Urinary bladder (tissue), 4 donors: Measurements from ENCODE around the gene SYNE1. TPM values are rescaled to one million over a fixed set of nuclear protein-coding genes. Genes with fewer than 3 reads are reported as not detected.

Experiments used
- DNase-seq: peaks from one replicate; pipeline ENCODE4 v3.0.0-alpha.2; 2015; ENCODE audit errors: extremely low spot score
- H3K27ac ChIP-seq: one replicate; pipeline ENCODE4 v1.5.1; 2013; ENCODE audit warnings: low read depth, mild to moderate bottlenecking, moderate library complexity
- H3K36me3 ChIP-seq: one replicate; pipeline ENCODE4 v1.6.1; 2013; ENCODE audit warnings: mild to moderate bottlenecking, moderate library complexity; ENCODE audit not compliant: insufficient read depth
- H3K4me1 ChIP-seq: one replicate; pipeline ENCODE4 v1.6.1; 2013; ENCODE audit warnings: mild to moderate bottlenecking, moderate library complexity; ENCODE audit not compliant: insufficient read depth
- H3K4me3 ChIP-seq: one replicate; pipeline ENCODE4 v1.5.1; 2013; ENCODE audit warnings: low read depth, low read length
- WGBS: extraction: QIAGEN DNeasy Blood & Tissue Kit; methylation state at CpG from one replicate; pipeline ENCODE4 v1.1.7; 2013; 5-methylcytosine and 5-hydroxymethylcytosine counted together
- polyA plus RNA-seq: library from polyadenylated mRNA; stranded (reverse); fragments of 200-250 nt; gene quantifications from one replicate; pipeline ENCODE4 v1.2.3, GENCODE V29; 2013
- total RNA-seq: library from RNA; depleted of rRNA; stranded (reverse); fragments of >200 nt; gene quantifications from one replicate; pipeline ENCODE4 v1.2.3, GENCODE V29; 2014
- donor health status: healthy with polysubstance abuse.
- donor health status: healthy.

Gene SYNE1
- total and polyA plus RNA-seq, 2 donors: 41.9 to 266 TPM

- no peak for DNase-seq
- no peak overlapping the region for H3K27ac ChIP-seq
- H3K4me3 ChIP-seq: no peak overlapping the region
- H3K4me1 ChIP-seq: no peaks in the 10 kb centered on the region
- peaks cover 1% of the 10 kb centered on the region for H3K36me3 ChIP-seq
These were observed 346.5 kb downstream of the SYNE1 start for GRCh38 chr6:152290693-152291092.

- Histone ChIP-seq H3K27ac (no peak overlapping the region), H3K36me3 (peaks cover 1% of the 10 kb centered on the region), H3K4me3 (no peak overlapping the region), H3K4me1 (peaks cover 2% of the 10 kb centered on the region)
- no peak for DNase-seq
- WGBS: 71% methylated on average over 9 of the region's 9 CpGs
These were observed 359.3 kb downstream of the SYNE1 start for GRCh38 chr6:152277826-152278329.

- WGBS: 29% methylated on average over 4 of the region's 4 CpGs
- DNase-seq: no peak
- Histone ChIP-seq H3K27ac (no peak overlapping the region), H3K36me3 (peaks cover 1% of the 10 kb centered on the region), H3K4me3 (no peak overlapping the region), H3K4me1 (peaks cover 2% of the 10 kb centered on the region)
These were observed 363.5 kb downstream of the SYNE1 start for GRCh38 chr6:152273638-152274037.

GRCh38 chr6:152273002-152273401 lies 364.2 kb downstream of the SYNE1 start:
- Histone ChIP-seq H3K36me3 (peaks cover 1% of the 10 kb centered on the region), H3K4me1 (peaks cover 2% of the 10 kb centered on the region), H3K27ac (peak overlapping the region; percentile 28), H3K4me3 (no peak overlapping the region)
- 27% methylated on average over 3 of the region's 3 CpGs for WGBS
- no peak for DNase-seq

- Histone ChIP-seq H3K4me3 (no peak overlapping the region), H3K36me3 (peaks cover 1% of the 10 kb centered on the region), H3K27ac (no peak overlapping the region), H3K4me1 (peaks cover 2% of the 10 kb centered on the region)
- no peak for DNase-seq
- 28% methylated on average over 1 of the region's 1 CpG for WGBS
These were observed 364.7 kb downstream of the SYNE1 start for GRCh38 chr6:152272486-152272885.

- 54% methylated on average over 6 of the region's 6 CpGs for WGBS
- H3K27ac ChIP-seq: no peak overlapping the region
- H3K4me3 ChIP-seq: no peak overlapping the region
- peaks cover 2% of the 10 kb centered on the region for H3K4me1 ChIP-seq
- peaks cover 1% of the 10 kb centered on the region for H3K36me3 ChIP-seq
- no peak for DNase-seq
These were observed 365.2 kb downstream of the SYNE1 start for GRCh38 chr6:152271776-152272464.

- H3K4me1 ChIP-seq: peaks cover 2% of the 10 kb centered on the region
- no peak overlapping the region for H3K4me3 ChIP-seq
- H3K27ac ChIP-seq: peak overlapping the region; percentile 57
- WGBS: 59% methylated on average over 1 of the region's 1 CpG
- H3K36me3 ChIP-seq: peaks cover 1% of the 10 kb centered on the region
- no peak for DNase-seq
These were observed 366.7 kb downstream of the SYNE1 start for GRCh38 chr6:152270301-152270925.

GRCh38 chr6:152268846-152269442 lies 368.2 kb downstream of the SYNE1 start:
- WGBS: 85% methylated on average over 8 of the region's 8 CpGs
- DNase-seq: no peak
- no peaks in the 10 kb centered on the region for H3K36me3 ChIP-seq
- no peak overlapping the region for H3K27ac ChIP-seq
- peaks cover 2% of the 10 kb centered on the region for H3K4me1 ChIP-seq
- no peak overlapping the region for H3K4me3 ChIP-seq

- Histone ChIP-seq H3K4me1 (no peaks in the 10 kb centered on the region), H3K27ac (no peak overlapping the region), H3K4me3 (no peak overlapping the region), H3K36me3 (no peaks in the 10 kb centered on the region)
- 47% methylated on average over 9 of the region's 9 CpGs for WGBS
- DNase-seq: no peak
These were observed 369.0 kb downstream of the SYNE1 start for GRCh38 chr6:152267967-152268845.

GRCh38 chr6:152265651-152266050 lies 371.5 kb downstream of the SYNE1 start:
- H3K4me1 ChIP-seq: no peaks in the 10 kb centered on the region
- no peak for DNase-seq
- no peak overlapping the region for H3K4me3 ChIP-seq
- WGBS: 24% methylated on average over 2 of the region's 2 CpGs
- no peak overlapping the region for H3K27ac ChIP-seq
- no peaks in the 10 kb centered on the region for H3K36me3 ChIP-seq

GRCh38 chr6:152263582-152263981 lies 373.6 kb downstream of the SYNE1 start:
- 96% methylated on average over 1 of the region's 1 CpG for WGBS
- Histone ChIP-seq H3K36me3 (peaks cover 2% of the 10 kb centered on the region), H3K27ac (no peak overlapping the region), H3K4me1 (no peaks in the 10 kb centered on the region), H3K4me3 (no peak overlapping the region)
- no peak for DNase-seq

- DNase-seq: no peak
- Histone ChIP-seq H3K4me1 (no peaks in the 10 kb centered on the region), H3K36me3 (peaks cover 2% of the 10 kb centered on the region), H3K4me3 (no peak overlapping the region), H3K27ac (no peak overlapping the region)
- WGBS: 74% methylated on average over 4 of the region's 4 CpGs
These were observed 376.0 kb downstream of the SYNE1 start for GRCh38 chr6:152261179-152261578.

GRCh38 chr6:152259234-152259633 lies 377.9 kb downstream of the SYNE1 start:
- Histone ChIP-seq H3K27ac (peak overlapping the region; percentile 30), H3K36me3 (peaks cover 5% of the 10 kb centered on the region), H3K4me3 (no peak overlapping the region), H3K4me1 (no peaks in the 10 kb centered on the region)
- DNase-seq: no peak
- 80% methylated on average over 3 of the region's 3 CpGs for WGBS
